ENCODE measurements around the gene P2RY2.

The P2RY2 gene

DNA sequence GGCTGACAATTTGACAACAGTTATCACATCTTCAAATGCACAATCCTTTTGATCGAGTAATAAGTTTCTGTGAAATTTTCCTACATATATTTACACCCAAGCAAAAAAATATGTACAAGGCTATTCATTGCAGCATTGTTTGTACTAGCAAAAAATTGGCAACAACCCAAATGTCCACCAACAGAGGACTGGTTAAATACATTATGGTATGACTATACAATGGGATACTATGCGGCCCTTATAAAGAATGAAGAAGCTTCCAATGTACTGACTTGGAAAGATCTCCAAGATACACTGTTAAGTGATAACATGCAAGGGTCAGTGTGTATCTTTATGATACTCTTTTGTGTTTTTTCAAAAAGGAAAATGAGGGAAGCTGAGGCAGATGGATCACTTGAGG is 8.2 kb upstream of the P2RY2 start:
- no peak for DNase-seq

DNA sequence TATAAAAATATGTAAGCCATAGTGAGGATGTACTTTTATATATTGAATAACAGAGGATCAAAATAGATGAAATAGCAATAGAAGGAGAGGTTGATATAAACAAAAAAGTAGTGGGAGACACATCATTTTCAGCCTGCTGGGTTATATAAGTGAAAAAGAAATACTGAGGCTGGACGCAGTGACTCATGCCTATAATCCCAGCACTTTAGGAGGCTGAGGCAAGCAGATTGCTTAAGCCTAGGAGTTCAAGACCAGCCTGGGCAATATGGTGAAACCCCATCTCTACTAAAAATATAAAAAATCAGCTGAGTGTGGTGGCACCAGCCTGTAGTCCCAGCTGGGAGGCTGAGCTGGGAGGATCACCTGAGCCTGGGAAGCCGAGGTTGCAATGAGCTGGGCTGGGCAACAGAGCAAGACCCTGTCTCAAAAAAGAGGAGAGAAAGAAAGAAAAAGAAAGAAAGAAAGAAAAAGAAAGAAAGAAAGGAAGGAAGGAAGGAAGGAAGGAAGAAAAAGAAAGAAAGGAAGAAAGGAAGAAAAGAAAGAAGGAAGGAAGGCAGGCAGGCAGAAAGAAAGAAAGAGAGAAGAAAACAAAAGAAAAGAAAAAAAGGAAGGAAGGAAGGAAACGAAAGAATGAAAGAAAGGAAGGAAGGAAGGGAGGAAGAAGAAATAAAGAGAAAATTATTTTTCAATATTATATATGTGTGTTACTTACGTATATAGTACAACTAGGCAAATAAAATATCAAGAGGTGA is 7.0 kb upstream of the P2RY2 start:
- no peak for DNase-seq

DNA sequence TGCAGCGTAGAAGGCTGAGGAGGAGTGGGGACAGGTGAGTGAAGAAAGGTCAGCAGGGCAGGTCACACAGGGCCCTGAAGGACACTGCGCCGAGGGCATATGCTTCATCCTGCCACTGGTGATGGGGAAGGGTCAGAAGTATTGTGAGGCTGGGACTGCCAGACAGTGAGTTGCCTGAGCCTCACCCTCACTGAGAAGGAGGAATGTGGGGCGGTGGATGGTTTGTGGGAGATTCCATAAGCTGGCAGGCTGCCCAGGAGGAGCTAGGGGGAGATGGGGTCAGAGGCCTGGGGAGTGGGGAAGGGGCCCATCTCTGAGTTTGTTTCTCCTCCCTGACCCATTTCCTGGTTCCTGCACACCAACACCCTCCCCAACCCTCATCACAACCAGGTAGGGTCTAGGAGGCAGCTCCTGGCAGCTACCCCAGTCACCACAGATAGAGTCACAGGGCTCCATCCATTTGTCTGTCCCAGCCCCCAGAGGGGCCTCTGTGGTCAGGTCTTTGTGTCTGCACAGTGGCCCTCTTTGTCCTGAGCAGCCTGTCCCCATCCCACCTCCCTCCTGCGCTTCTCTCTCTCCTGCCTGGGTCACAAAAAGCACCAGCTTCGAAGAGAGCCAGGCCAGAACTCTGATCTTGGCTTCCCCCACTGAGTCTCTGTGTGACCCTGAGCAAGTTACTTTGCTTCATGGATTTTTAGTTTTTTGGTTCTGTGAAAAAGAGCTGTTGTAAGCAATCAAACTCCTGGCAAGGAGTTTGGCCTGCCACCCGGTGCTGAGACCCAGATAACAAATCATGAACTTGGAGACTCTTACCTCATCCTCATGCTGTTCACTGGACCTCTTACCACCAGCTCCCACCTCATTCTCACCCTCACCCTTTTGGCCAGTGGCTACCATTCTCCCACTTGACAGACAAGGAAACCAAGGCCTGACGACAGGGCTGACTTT is 4.6 kb upstream of the P2RY2 start:
- no peak for DNase-seq

DNA sequence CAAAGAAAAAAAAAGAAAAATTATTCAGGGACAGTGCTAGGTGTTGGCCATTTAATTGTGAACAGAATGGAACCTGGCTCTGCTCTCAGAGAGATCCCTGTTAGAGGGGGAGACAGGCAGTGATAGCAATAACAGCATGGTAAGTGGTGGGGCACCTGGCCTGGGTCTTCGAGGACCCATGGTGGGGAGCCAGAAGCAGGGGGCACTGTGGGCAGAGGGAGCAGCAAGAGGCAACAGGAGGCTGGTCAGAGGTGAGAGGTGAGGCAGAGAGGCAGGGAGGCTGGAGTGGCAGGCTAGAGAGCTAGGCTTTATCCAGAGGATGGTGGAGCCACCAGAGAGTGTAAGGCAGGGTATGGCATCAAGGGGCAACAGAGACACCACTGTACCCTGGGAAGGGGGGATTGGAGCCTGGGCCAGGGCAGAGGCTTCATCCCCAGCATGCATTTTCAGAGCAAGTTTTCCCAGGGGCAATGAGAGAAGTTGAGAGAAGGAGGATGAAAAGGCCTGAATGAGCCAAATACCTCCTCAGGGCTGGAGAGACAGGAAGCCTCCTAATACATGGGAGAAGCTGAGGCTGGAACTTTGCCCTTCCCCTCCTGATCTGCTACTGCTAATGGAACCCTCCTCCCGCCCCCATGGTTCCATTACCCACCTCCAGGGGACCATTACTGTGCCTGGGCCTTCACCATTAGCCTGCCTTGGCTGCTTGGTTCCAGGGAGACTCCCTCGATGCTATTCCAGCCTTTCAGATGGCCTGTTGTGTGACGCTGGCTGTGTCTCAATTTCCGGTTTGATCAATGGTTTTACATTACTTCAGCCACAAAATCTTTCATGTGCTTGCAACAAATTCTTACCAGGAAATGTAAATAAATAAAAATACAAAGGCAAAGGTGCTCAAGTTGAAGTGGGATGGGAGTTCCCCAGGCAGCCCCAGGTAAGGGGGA is 2.6 kb upstream of the P2RY2 start:
- no peak for DNase-seq

DNA sequence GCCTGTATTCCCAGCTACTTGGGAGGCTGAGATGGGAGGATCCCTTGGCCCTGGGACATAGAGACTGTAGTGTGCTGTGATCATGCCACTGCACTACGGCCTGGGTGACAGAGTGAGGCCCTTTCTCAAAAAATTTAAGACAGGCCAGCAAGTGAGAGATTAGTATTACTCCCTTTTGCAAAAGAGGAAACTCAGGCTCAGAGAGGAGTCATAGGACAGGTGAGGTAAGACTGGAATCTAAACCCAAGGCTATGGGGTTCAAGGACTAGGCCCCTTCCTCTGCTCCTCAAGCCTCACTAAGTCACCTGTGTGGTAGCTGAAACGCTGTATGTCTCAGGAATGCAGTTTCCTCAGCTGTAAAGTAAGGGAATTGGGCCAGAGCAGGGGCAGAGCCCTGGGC is 1.6 kb upstream of the P2RY2 start:
- DNase-seq = no peak

DNA sequence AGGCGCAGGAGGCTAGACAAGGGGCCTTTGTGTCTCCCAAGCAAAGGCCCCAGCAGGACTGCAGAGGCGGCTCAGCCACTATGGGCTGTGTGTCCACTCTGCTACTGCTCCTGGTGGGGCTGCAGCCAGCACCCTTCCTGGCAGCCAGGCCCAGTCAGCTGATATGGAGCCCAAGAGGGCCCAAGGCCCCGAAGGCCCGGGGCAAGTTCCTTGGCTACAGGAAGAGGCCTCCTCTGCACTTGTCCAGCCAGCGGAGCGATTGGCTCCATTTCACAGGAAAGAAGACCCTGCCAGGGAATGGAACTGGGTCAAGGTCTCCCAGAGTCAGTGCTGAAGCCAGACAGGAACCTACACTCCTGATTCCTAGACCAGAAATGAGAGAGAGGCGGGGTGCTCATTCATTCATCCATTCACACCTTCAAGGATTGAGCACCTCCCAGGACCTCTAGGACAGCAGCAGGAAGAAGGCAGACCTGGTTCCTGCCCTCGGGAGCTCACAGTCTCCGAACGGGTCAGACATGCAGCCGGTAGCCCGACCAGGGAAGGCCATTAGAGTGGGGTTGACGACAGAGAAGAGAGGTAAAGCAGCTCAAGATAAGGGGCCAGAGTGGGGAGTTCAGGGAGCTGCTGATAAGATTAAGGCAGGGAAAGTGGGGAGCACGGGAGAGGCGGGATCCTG is 811 bp upstream of the P2RY2 start:
- no peak for DNase-seq

DNA sequence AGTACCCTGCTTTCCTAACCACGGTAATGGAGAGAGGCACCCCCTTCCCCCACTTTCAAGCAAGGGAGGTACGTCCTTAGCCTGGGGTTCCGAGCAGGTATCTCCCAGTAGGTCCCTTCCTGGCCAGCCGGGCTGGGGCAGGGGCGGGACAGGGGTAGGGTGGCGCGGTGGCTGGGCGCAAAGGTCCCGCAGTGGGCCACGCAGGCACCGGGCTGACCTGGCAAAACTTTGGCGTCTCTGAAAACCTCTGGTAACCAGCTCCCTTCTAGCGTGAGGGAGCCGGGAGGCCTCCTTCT is 323 bp upstream of the P2RY2 start:
- no peak for DNase-seq

DNA sequence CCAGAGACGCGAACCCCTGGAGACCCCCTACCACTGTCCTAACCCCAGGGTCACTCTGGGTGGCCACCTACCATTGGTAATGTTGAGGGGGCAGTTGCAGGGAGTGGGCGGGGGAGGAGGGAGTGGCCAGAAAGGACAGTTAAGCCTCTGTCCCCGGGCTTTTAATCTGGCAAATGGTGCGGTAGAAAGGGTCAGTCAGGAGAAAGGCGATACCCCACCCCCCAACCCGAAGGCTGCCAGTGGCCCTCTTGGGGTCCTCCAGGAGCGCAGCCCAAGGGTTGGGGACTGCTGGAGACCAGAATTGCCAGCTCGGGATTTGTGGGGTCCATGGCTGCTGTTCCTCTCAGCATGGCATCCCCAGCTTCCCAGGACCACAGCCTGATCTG is 742 bp downstream of the P2RY2 start:
- no peak for DNase-seq

DNA sequence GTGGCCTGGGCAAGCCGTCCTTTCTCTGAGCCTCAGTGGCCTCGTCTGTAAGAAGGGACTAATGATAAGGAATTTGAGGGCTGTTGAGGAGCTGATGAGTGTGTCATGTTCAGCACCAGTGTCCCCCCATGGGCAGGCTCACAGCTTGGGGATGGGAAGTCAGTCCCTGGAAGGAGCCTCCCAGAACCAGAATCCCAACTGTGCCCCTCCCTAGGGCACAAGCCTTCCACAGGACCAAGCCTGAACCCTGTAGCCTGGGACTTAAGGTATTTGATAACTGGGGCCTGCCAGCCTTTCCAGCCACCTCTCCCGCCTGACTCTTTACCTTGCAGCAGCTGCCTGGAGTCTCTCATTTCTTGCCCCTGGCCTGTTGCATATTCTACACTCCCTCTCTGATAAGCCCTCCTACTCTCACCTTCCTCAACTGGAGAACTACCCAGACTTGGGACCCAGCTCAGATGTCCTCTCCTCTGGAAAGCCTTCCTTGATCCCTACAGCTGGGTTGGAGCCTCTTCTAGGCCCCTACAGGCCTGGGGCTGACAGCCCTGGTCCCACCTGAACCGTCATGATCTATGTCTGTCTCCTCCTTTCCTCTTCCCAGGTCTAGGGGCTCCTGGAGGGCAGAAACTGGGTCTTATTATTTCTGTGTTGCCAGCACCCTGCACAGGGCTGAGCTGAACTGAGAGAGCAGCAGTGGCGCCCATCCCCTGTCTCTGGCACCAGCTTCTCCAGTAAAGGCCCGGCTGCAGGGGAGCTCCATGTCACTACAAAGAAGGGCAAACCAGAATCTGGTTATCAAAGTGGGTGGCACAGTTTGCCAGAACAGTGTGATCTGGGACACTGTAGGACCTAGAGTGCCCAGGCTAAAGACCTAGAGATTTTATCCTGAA is 1.6 kb downstream of the P2RY2 start:
- DNase-seq = no peak

DNA sequence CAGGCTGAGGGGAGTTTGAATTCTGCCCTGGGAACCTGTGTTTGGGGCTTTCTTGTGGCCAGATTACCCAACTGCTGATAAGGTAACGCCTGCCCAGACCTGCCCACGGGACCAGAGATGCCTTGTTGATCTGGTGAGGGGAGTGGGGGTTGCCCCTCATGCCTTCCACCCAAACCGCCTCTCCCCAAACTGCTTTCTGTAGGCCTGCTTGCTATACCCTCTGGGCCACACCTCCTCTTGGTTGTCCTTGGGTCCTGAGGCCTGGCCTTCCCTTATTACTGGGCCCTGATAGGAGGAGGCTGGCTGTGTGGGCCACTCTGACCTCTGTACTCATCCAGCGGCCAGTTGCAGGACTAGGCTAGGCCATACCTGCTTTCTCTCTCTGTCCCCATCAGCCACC is 3.4 kb downstream of the P2RY2 start:
- DNase-seq = no peak

DNA sequence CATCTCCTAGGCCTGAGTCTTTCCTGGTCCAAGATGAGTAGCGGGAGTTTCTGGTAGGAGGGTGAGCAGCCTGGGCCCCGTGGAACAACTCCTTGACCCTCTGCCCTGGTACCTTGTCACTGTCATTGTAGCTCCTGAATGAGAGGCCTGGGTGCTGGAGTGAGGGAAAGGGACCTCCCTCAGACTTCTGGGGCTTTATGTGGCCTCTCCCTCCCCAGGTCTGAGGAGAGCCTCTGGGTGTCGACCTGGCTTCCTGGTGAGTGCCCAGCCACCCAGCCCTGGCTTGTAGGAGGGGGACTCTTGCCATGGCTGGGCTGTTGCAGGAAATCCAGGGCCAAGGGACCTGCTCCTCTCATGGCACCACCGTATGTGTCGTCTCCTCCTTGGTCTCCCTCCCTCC is 3.9 kb downstream of the P2RY2 start:
- no peak for DNase-seq

DNA sequence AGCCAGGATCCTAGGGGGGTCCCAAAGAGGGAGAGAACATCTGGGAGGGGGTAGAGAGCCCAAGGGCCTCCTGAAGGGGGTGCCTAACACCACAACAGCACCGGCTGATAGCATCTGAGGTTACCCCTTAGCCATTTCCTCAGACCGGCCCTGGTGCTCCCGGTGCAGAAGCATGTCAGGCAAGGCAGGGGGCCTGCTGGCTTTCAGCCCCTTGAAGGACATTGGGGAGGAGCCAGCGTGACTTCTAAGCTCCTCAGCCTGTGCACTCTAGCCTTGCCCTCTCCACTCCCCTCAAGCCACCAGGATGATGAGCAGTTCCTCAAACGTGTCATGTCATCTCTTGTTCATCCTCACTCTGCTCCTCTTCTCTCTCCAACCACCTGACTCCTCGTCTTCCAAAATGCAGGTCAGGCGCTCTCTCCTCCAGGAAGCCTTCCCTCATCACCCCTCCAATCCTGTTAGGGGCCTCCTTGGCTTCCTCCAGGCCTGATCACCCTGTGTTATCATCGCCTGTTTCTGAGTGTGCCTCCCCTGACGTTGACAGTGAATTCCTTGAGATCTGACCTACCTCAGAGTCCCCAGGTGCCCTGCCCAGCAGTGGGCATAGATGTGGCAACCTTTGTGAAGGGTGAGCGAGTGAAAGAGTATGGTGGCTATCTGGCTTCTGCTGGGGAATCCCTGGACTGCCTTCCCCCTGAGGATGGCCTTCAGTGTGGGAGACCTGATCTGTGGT is 6.1 kb downstream of the P2RY2 start:
- DNase-seq = no peak

DNA sequence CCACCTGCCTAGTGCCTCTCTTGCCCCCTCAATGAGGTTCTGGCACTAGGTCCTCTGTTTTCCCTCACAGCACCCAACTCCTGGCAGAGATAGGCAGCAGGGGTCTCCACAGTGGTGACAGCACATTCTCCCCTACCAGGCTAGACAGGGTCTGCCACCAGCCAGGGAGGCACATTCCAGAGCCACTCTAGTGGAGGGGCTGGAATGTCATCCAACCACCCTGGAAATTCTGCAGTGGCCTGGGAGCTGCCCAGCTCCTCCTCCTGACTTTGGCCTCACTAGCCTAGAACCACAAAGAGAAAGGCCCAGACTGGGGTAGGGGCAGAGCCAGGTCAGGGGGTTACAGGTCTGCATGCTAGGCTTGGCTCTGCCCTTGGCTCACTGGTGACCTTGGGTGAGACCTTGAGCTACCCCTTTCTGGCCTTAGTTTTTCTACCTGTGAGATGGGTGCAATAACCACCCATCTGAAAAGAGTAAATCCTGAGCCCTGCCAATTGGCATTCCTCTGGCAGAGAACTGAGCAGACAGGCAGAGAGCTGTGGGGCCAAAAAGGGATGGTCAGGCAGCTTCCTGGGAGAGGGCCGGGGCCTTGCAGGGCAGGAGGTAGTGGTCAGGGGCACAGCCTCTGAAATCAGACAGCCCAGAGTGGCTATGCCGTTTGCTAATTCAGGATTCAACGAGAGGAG is 7.1 kb downstream of the P2RY2 start:
- DNase-seq = no peak

DNA sequence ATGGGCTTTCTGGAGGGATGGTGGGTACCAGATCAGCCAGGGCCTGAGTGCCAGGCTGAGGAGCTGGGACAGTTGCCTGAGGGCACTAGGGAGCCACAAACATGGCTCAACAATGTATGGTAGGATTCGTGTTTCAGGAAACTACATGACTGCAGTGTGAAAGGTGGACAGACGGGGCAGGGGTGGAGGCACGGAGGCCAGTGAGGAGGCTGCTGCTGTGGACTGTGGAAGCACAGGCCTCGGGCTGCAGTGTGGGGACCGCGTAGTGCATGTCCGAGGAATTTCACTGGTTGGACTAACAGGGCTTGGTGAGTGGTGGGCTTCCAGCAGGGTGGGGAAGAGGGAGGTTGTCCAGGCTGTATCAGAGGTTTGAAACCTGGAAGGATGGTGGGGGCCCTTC is 7.8 kb downstream of the P2RY2 start:
- no peak for DNase-seq

DNA sequence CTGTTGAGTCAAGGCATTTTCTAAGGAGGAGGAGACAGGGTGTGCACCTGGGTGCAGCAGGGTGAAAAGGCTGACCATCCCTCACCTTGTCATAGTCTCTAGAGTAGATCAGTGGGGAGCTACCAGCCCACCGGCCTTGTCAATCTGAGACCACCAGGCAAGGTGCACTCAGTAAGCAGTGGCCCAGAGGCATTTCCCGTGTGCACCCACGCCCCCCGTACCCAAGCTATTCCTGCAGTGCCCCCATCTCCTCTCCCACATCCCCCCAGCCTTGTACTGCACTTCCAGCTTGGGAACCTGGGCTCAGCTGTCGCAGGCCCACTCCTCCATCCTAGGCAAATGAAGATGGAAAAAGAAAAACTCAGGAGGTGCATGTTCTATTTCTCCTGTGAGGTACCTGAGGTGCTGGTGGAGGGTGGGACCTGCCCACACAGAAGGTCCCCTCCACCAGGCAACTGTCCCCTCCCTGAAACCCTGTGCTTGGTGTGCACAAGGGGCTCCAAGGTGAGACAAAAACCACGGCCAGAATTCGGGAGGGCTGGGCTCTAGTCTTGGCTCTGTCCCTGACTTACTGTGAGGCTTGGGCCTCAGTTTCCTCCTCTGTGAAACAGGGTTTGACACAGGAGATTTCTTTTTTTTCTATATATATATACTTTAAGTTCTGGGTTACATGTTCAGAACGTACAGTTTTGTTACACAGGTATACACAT is 8.4 kb downstream of the P2RY2 start:
- DNase-seq = no peak

DNA sequence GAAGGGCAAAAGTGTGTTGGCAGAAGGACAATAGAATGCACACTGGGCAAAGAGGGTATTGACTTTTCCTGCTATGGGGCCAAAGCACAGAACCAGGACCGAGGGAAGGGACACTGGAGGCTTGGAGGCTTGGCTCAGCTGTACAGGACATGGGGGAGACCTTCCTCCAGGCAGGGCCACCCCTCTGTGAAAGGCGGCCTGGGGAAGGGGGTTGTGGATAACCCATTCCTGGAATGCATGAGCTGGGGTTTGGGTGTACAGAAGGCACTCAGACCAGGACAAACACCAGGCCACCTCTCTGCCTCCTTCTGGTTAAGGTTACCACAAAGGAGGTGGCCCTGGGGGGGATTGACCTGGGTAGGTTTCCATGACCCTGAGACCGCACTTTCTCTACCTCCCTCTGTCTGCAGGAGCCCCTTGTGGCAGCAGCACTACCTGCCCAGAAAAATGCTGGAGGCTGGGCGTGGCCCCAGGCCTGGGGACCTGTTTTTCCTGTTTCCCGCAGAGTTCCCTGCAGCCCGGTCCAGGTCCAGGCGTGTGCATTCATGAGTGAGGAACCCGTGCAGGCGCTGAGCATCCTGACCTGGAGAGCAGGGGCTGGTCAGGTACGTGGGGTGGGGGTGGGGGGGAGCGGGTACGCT is 9.6 kb downstream of the P2RY2 start:
- DNase-seq = no peak

DNA sequence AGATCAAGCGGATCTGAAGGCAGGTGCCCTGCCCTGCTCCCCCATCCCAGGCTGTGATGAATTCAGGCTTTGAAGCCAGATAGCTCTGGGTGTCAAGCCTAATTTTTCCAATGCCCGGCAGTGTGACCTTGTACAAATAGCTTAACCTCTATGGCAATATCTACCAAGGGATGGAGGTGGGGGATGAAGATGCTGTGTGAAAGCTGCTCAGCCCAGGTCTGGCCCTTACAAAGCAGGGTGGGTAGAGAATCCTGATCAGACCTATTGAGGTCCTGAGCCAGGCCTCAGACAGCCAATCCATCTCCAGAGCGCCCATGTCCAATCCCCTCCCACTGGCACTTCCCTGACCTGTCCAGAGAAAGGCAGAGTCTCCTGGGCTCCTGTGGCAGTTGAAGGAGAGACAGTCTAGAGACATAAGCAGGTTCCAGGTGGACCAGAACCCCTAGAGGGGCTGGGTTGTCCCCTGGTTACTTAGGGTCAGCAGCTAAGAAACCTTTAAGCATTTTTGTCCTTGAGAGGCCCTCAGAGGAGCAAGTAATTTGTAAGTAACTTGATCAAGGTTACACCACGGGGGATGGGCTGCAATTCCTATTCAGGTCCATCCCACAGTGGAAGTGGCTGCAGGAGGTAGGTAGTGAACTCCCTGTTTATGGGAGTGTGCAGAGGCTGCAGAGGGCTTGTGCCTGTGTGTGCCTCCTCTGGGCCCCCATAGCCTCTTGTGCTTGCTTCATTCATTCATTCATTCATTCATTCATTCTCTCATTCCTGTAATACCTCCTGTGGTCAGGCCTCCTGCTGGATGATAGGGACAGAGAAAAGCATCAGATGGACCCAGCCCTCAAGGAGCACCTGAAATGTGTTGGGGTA is 10.4 kb downstream of the P2RY2 start:
- no peak for DNase-seq

DNA sequence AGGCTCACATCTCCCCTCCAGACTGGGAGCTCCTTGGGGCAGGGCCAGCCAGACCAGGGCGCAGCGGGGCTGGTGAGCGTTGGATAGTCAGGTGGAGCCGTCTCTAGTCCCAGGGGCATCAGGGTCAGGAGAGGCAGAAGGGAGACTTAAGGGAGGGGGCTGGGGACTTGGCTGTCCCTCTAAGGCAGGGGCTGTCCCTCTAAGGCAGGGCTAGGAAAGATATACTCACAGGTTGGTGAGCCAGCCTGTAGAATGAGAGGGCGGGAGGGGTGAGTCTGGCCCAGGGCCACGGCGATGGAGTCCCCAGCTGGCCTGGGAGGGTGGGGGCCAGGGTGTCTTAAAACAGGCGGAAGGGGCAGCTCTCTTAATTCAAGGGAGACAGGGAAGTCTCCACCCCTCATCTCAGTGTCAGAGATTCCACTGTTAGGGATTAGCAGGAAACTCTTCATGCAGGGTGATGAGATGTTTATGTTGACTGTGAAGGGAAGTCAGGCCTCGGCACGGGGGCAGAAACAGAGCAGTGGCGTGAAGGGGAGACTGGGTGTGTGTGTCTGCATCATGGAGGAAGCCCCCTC is 11.3 kb downstream of the P2RY2 start:
- DNase-seq = no peak

Data from DMS 273 treated with DMSO at 0.1 percent for 48 hours (cell line).